Activated CD8-positive, alpha-beta memory T cell treated with anti-CD3 and anti-CD28 coated beads for 24 hours (primary cell): Measurements from ENCODE around the gene CEACAM19.

Source experiments
- DNase-seq: peaks from one replicate; pipeline ENCODE4 v3.0.0-alpha.2; 2020

CEACAM19 gene

GRCh38 chr19:44725684-44726083 is 54.4 kb downstream of the CEACAM19 start:
- DNase-seq, result no peak

DNA sequence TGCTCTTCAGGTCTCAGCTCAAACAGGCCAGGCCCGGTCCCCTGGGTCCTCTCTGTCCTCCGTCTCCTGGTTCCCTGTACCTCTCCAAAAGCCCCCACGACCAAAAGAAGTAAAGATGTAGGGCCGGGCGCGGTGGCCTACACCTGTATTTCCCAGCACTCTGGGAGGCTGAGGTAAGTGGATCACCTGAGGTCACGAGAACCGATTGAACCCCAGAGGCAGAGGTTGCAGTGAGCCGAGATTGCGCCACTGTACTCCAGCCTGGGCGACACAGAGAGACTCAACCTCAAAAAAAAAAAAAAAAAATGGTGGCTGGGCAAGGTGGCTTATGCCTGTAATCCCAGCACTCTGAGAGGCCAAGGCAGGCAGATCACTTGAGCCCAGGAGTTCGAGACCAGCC is 55.2 kb downstream of the CEACAM19 start:
- DNase-seq, result no peak

- no peak for DNase-seq
These were observed 56.9 kb downstream of the CEACAM19 start for GRCh38 chr19:44728178-44728577.

GRCh38 chr19:44729516-44730033 is 58.3 kb downstream of the CEACAM19 start:
- DNase-seq, result no peak

- no peak for DNase-seq
These were observed 59.8 kb downstream of the CEACAM19 start for GRCh38 chr19:44731081-44731480.

DNA sequence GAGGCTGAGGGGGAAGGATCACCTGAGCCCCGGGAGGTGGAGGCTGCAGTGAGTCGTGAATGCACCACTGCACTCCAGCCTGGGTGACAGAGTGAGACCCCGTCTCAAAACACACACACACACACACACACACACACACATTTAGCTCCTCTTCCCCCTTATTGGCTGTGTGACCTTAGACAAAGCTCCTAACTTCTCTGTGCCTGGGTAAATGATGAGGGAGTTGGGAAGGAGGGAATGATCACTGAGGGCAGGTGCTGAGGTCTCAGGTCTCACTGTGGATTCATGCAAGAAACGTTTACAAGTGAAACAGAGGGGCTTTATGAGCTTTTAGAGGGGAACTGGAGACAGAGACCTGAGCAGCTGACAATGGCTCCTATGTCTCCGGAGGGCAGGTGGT is 60.3 kb downstream of the CEACAM19 start:
- DNase-seq, result no peak

- DNase-seq, result no peak
These were observed 61.1 kb downstream of the CEACAM19 start for GRCh38 chr19:44732235-44733014.
